AG10803 (cell line): ENCODE data around the gene ZFP37.
"Not testable (repeated sequence)": the region's sequence is repeated elsewhere in the genome, so short reads cannot be mapped to it uniquely, and the experiment has no call there.

Experiments used
- DNase-seq: peaks from one replicate; pipeline ENCODE4 v3.0.0; 2010; ENCODE audit warnings: low read depth
- H3K4me3 ChIP-seq: 2 replicates; pipeline ENCODE4 v1.5.1; 2011; ENCODE audit warnings: mild to moderate bottlenecking, low read length, control low read depth
- TF ChIP-seq, protein P1 (sequence below): conservative IDR thresholded peaks from 2 replicates; pipeline ENCODE4 v1.5.1; 2011; ENCODE audit warnings: mild to moderate bottlenecking, low read length, control low read depth, inconsistent platforms

Gene ZFP37

DNA sequence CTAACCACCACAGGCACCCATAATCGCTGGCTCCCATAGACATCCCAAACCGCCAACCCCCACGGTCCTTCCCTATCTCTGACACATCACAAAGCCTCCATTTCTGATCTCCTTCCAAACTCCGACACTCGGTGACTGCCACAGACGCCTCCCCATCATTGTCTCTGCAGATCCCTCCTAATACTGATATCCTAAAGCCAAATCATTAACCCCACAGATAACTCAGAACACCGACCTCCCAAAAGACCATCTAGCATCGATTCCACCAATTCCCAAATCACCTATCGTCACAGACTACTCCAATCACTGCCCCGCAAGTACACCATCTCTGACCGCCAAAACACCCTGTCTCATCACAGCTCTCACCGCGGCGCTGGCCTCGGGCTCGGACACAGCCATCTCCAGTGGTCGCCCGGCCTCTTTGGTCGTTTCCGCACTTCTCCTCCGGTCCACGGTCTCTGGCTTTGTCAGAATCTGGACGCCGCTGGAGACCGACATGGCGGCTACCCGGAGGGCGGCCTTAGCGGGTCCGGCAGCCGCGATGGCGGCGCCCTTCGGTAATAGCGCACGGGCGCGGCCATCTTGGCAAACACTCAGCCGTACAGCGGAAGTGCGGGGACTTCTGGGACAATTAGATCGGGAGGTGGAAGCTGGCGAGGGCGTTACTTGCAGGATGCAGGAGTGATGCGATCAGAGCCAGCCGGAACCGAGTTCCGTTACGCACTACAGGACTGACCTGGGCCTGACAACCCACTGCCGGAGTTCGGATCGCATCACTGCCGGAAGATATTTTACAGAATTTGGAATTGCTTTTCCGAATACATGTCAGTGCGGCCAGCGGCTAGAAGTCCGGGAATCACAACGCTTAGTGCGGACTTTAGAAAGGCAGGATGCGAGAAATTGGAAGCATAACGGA lies at the start of gene ZFP37:
ZFP37 (minus strand) TSS at position 534 of the 916 bp plus-strand sequence; CDS start at position 498, 36 bp downstream.
- peak within 1 kb of the TSS; percentile 84 for H3K4me3 ChIP-seq
- peak; percentile 97 for DNase-seq
- TF ChIP-seq, protein P1, sequence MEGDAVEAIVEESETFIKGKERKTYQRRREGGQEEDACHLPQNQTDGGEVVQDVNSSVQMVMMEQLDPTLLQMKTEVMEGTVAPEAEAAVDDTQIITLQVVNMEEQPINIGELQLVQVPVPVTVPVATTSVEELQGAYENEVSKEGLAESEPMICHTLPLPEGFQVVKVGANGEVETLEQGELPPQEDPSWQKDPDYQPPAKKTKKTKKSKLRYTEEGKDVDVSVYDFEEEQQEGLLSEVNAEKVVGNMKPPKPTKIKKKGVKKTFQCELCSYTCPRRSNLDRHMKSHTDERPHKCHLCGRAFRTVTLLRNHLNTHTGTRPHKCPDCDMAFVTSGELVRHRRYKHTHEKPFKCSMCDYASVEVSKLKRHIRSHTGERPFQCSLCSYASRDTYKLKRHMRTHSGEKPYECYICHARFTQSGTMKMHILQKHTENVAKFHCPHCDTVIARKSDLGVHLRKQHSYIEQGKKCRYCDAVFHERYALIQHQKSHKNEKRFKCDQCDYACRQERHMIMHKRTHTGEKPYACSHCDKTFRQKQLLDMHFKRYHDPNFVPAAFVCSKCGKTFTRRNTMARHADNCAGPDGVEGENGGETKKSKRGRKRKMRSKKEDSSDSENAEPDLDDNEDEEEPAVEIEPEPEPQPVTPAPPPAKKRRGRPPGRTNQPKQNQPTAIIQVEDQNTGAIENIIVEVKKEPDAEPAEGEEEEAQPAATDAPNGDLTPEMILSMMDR, result no peak

- not testable (repeated sequence) for DNase-seq, H3K4me3 ChIP-seq
Observed at GRCh38 chr9:113105345-113105744, 48.8 kb upstream of the ZFP37 start.

DNA sequence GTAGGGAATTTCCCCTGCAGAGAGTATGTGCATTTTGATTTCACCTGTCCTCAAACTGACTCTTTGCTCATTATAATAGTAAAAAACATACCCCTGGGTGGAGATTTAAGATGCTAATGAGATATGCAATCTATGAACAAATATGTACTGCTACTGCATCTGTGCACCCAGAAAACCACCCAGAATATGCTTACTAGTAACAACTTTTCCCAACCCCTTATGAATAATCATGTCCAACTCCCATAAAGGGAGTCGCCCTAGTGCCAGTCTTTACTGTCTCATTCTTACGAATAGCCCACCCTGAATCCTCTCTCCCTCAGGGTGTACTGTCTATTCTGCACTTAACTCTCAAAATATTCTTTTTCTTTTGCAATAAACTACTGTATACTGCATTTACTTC lies 39.0 kb upstream of the ZFP37 start:
- no peak for DNase-seq
- no peak overlapping the region for H3K4me3 ChIP-seq

DNA sequence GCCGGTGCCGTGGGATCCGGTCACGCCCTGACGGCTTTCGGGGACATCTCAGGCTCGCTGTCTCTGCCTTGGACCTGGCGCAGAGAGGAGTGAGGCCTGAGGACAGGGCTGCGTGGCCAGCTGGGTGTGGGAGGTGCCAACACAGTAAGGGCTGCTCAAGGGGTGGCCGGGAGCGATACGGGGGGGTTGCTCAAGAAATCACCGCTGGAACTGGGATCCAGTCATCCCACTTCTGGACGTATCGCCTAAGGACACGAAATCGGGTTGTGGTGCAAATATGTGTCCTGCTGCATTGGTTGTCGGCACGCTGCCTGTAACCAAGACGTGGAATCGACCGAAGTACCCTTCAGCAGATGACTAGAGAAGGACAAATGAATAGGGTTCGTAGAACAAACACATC lies 33.4 kb upstream of the ZFP37 start:
- DNase-seq, H3K4me3 ChIP-seq: not testable (repeated sequence)

More for the DNA sequence above, 39.0 kb upstream of the ZFP37 start:
- TF ChIP-seq, protein P1, result no peak

GRCh38 chr9:113089143-113089505 lies 32.6 kb upstream of the ZFP37 start:
- DNase-seq, H3K4me3 ChIP-seq: not testable (repeated sequence)

DNA sequence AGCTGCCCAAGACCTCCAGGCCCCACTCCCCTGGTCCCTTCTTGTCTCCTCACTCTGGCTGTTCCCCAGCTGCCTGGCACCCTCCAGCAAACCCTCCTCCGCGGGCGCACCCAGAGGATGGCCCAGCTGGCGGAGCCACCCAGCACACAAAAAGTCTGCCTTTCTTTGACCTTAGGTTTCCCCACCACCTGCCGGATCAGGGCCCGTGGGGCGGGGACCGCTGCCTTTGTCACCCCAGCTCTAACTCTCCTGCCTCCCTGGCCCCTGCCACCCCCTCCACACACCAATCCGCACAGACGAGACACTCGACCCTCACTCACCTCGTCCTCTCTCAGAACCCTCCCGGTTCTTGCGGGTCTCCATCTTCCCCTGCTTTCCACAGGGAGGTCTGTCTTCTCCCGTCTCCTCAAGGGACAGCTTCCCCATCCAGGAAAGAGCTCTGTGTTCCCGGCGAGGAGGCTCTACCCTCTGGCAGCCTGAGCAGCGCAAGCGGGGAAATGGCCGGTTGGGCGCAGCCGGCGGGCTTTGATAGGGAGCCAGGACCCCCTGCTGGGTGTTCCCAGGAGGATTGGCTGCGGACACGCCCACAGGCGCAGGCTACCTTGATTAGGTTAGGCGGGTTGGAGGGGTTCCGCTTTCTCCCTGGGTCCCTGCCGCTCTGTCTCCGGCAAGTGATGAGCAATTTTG lies 32.1 kb upstream of the ZFP37 start:
- H3K4me3 ChIP-seq, DNase-seq: not testable (repeated sequence)

- not testable (repeated sequence) for DNase-seq, H3K4me3 ChIP-seq
Observed at GRCh38 chr9:113062932-113063310, 6.4 kb upstream of the ZFP37 start.

GRCh38 chr9:113062256-113062931 lies 5.9 kb upstream of the ZFP37 start:
- not testable (repeated sequence) for H3K4me3 ChIP-seq

DNA sequence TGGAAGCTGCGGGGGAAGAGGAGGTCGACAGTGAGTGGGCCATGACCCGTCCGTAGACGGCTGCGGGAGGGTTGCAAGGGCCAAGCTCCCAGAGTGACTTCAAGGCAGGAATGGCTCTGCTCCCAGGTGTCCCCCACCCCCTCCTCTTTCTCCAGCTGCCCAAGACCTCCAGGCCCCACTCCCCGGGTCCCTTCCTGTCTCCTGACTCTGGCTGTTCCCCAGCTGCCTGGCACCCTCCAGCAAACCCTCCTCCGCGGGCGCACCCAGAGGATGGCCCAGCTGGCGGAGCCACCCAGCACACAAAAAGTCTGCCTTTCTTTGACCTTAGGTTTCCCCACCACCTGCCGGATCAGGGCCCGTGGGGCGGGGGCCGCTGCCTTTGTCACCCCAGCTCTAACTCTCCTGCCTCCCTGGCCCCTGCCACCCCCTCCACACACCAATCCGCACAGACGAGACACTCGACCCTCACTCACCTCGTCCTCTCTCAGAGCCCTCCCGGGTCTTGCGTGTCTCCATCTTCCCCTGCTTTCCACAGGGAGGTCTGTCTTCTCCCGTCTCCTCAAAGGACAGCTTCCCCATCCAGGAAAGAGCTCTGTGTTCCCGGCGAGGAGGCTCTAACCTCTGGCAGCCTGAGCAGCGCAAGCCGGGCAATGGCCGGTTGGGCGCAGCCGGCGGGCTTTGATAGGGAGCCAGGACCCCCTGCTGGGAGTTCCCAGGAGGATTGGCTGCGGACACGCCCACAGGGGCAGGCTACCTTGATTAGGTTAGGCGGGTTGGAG lies 4.7 kb upstream of the ZFP37 start:
- H3K4me3 ChIP-seq, DNase-seq: not testable (repeated sequence)

More at GRCh38 chr9:113062256-113062931, 5.9 kb upstream of the ZFP37 start:
- DNase-seq, result not testable (repeated sequence)

DNA sequence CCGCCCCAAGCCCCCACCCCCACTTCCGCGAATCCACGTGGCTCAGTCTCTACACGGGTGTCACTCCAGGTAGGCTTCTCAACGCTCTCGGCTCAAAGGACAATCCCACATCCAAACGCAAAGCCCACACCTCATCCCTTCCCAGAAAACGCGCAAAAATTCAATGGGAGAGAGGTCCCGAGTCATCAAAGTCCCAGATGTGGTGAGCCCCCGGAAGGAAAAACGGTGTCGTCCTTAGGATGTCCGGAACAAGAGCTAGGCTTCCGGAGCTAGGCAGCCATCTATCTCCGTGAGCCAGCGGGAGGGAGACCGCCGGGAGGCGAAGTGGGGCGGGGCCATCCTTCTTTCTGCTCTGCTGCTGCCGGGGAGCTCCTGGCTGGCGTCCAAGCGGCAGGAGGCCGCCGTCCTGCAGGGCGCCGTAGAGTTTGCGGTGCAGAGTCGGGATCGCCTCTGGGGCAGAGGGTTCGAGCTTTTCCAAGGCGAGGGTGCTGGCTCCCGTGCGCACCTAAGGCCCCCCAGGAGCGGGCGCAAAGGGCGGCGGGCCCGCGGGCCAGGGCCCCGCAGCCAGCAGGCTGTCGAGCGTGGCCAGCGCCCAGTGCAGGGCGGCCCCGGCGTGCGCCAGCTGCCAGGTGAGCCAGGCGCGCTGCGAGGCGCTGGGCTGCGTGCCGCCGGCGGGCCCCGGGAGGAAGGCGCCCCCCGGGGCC lies 3.2 kb upstream of the ZFP37 start:
- H3K4me3 ChIP-seq, result peak overlapping the region; percentile 20; the same call in 1 of the 2 replicates
- DNase-seq, result not testable (repeated sequence)
